HS-5 (cell line): Measurements from ENCODE around the gene SIGMAR1.
"Not testable (repeated sequence)": the region's sequence is repeated elsewhere in the genome, so short reads cannot be mapped to it uniquely, and the experiment has no call there.

Experiments
- DNase-seq: peaks from one replicate; pipeline ENCODE4 v3.0.0-alpha.2; 2012; ENCODE audit warnings: low read depth

The SIGMAR1 gene

GRCh38 chr9:34654323-34655051 is 16.9 kb upstream of the SIGMAR1 start:
- DNase-seq: no peak

GRCh38 chr9:34653151-34654072 is 15.8 kb upstream of the SIGMAR1 start:
- DNase-seq: no peak

- DNase-seq: no peak
These were observed 15.0 kb upstream of the SIGMAR1 start for GRCh38 chr9:34652602-34653000.

GRCh38 chr9:34651876-34652601 is 14.5 kb upstream of the SIGMAR1 start, which contains the start of gene IL11RA:
Gene IL11RA, plus strand, starts transcription at chr9:34652185. Its CDS starts 3,033 bp downstream, at chr9:34655218.
- peak; percentile 61 for DNase-seq

- no peak for DNase-seq
These were observed 13.7 kb upstream of the SIGMAR1 start for GRCh38 chr9:34651321-34651720.

GRCh38 chr9:34650816-34651215 is 13.2 kb upstream of the SIGMAR1 start:
- DNase-seq: no peak

GRCh38 chr9:34648673-34649072 is 11.1 kb upstream of the SIGMAR1 start:
- no peak for DNase-seq

GRCh38 chr9:34647651-34648050 is 10.1 kb upstream of the SIGMAR1 start:
- no peak for DNase-seq

GRCh38 chr9:34647084-34647403 is 9.5 kb upstream of the SIGMAR1 start:
- DNase-seq: no peak

GRCh38 chr9:34646211-34647083 is 8.9 kb upstream of the SIGMAR1 start, which contains the start of gene GALT:
Gene GALT, plus strand, starts transcription at chr9:34646675. Its CDS starts 30 bp downstream, at chr9:34646705.
- DNase-seq: peak; percentile 56

- no peak for DNase-seq
These were observed 7.3 kb upstream of the SIGMAR1 start for GRCh38 chr9:34644766-34645314.

GRCh38 chr9:34642679-34643078 is 5.1 kb upstream of the SIGMAR1 start:
- DNase-seq: no peak

- not testable (repeated sequence) for DNase-seq
These were observed 1.7 kb upstream of the SIGMAR1 start for GRCh38 chr9:34639322-34639721.

- DNase-seq: no peak
These were observed 505 bp upstream of the SIGMAR1 start for GRCh38 chr9:34638138-34638445.

- DNase-seq: no peak
These were observed 714 bp downstream of the SIGMAR1 start for GRCh38 chr9:34636791-34637355.

GRCh38 chr9:34635556-34635955 is 2.0 kb downstream of the SIGMAR1 start:
- DNase-seq: no peak

- DNase-seq: no peak
These were observed 2.9 kb downstream of the SIGMAR1 start for GRCh38 chr9:34634551-34635248.

GRCh38 chr9:34633851-34634550 is 3.6 kb downstream of the SIGMAR1 start:
- no peak for DNase-seq

- DNase-seq: no peak
These were observed 4.4 kb downstream of the SIGMAR1 start for GRCh38 chr9:34633166-34633565.
